Thyroid gland (tissue), 4 donors: ENCODE results near the gene KY. TPM values are rescaled to one million over a fixed set of nuclear protein-coding genes. Genes with fewer than 3 reads are reported as not detected.
"Not testable (repeated sequence)": the region's sequence is repeated elsewhere in the genome, so short reads cannot be mapped to it uniquely, and the experiment has no call there.

Experiments used
- DNase-seq, 2 donors: peaks; one replicate each; pipeline ENCODE4 v3.0.0-alpha.2; 2019
- H3K27ac ChIP-seq, 3 donors: fragments of 200-600 bp; sonication (generic); 1 replicate in 2 of 3; 2 replicates in 1 of 3; pipeline ENCODE4 v1.5.1; 2016 to 2019; ENCODE audit warnings: mild to moderate bottlenecking in 1 of 3, moderate library complexity in 1 of 3
- H3K27me3 ChIP-seq: fragments of 200-600 bp; sonication (generic); one replicate; pipeline ENCODE4 v1.5.1; 2019
- H3K36me3 ChIP-seq, 2 donors: fragments of 200-600 bp; sonication (generic); one replicate each; pipeline ENCODE4 v1.5.1; 2016 to 2019
- H3K4me1 ChIP-seq, 2 donors: fragments of 200-600 bp; sonication (generic); one replicate each; pipeline ENCODE4 v1.5.1; 2017 to 2019
- H3K4me3 ChIP-seq, 3 donors: fragments of 200-600 bp; sonication (generic); replicated peaks in 1 of 3; 1 replicate in 2 of 3; 2 replicates in 1 of 3; pipeline ENCODE4 v1.5.1; 2016; ENCODE audit warnings: mild to moderate bottlenecking in 1 of 3
- H3K9me3 ChIP-seq: fragments of 200-600 bp; sonication (generic); one replicate; pipeline ENCODE4 v1.5.1; 2017
- CTCF ChIP-seq, 6 experiments: fragments of 200-600 bp in 3 of 6; fragments of 450-650 bp in 3 of 6; sonication (generic) in 3 of 6; IDR thresholded peaks; one replicate each; pipeline ENCODE4 v1.5.1; 2016 to 2019; ENCODE audit warnings: antibody characterized with exemption in 6 of 6, mild to moderate bottlenecking in 2 of 6, inconsistent platforms in 1 of 6, moderate library complexity in 1 of 6
- POLR2A ChIP-seq, 2 donors: fragments of 450-650 bp; IDR thresholded peaks; one replicate each; pipeline ENCODE4 v1.6.1; 2017; ENCODE audit warnings: antibody characterized with exemption in 2 of 2, mild to moderate bottlenecking in 2 of 2, moderate library complexity in 1 of 2
- WGBS, 2 donors: methylation state at CpG; one replicate each; pipeline ENCODE4 v1.1.5; 2017; 5-methylcytosine and 5-hydroxymethylcytosine counted together
- intact Hi-C: fragments of 100-400 bp; cut with DNase I; formaldehyde crosslinking; loops from one replicate; pipeline ENCODE4 v1.15.1; 2023
- total RNA-seq, 4 donors: library from RNA; depleted of rRNA; stranded (reverse); fragments of >200 nt; gene quantifications; one replicate each; pipeline ENCODE4 v1.2.3, GENCODE V29; 2016

Gene KY
- total RNA-seq, 4 donors from 2014 or later = 3.2 to 10.2 (median 7.2) TPM

- H3K4me3 ChIP-seq = no peak overlapping the region
- TF ChIP-seq CTCF (IDR thresholded peaks at IDR 0.05) (no peak), POLR2A (IDR thresholded peaks at IDR 0.05) (no peak)
- 77 to 79% methylated on average over 6 of the region's 6 CpGs for WGBS, 2 donors
- no peaks in the 10 kb centered on the region for H3K36me3 ChIP-seq
- no peak for DNase-seq
- H3K27ac ChIP-seq = no peak overlapping the region
- intact Hi-C loops = no loop called here
- H3K4me1 ChIP-seq = no peaks in the 10 kb centered on the region
- no peaks in the 10 kb centered on the region for H3K27me3 ChIP-seq
- H3K9me3 ChIP-seq = no peaks in the 10 kb centered on the region
Observed at GRCh38 chr3:134576426-134576825, 74.4 kb downstream of the KY start.

- H3K27me3 ChIP-seq, H3K4me3 ChIP-seq, H3K27ac ChIP-seq, DNase-seq, H3K36me3 ChIP-seq, H3K9me3 ChIP-seq, intact Hi-C loops: not testable (repeated sequence)
- peaks cover 12% of the 10 kb centered on the region in 2 donors for H3K4me1 ChIP-seq
- WGBS, 2 donors = 95 to 97% methylated on average over 2 of the region's 2 CpGs
Observed at GRCh38 chr3:134569899-134570298, 80.9 kb downstream of the KY start.

GRCh38 chr3:134568790-134569189 lies 82.0 kb downstream of the KY start:
- no peaks in the 10 kb centered on the region for H3K9me3 ChIP-seq
- H3K27me3 ChIP-seq = no peaks in the 10 kb centered on the region
- WGBS, 2 donors = 76 to 85% methylated on average over 6 of the region's 6 CpGs
- no peak overlapping the region for H3K27ac ChIP-seq
- no peak for DNase-seq
- TF ChIP-seq POLR2A (IDR thresholded peaks at IDR 0.05) (no peak), CTCF (IDR thresholded peaks at IDR 0.05) (no peak)
- H3K4me1 ChIP-seq = peaks cover 12% of the 10 kb centered on the region in 2 donors
- intact Hi-C loops = no loop called here
- H3K36me3 ChIP-seq = no peaks in the 10 kb centered on the region
- H3K4me3 ChIP-seq = no peak overlapping the region

- Histone ChIP-seq H3K27ac (peak overlapping the region in 2 of 3 donors; percentile 26 to 35), H3K27me3 (no peaks in the 10 kb centered on the region), H3K4me3 (no peak overlapping the region), H3K4me1 (peaks cover 12% of the 10 kb centered on the region in 2 donors), H3K36me3 (no peaks in the 10 kb centered on the region), H3K9me3 (no peaks in the 10 kb centered on the region)
- DNase-seq = peak; percentile 53 to 73
- 13 to 40% methylated on average over 3 to 4 of the region's 4 CpGs for WGBS, 2 donors
- no peak for TF ChIP-seq CTCF (IDR thresholded peaks at IDR 0.05)
- TF ChIP-seq POLR2A (IDR thresholded peaks at IDR 0.05) = no peak
- intact Hi-C loops = no loop called here
Observed at GRCh38 chr3:134567605-134568004, 83.2 kb downstream of the KY start.

GRCh38 chr3:134564991-134565390 lies 85.8 kb downstream of the KY start:
- DNase-seq = no peak
- intact Hi-C loops = no loop called here
- Histone ChIP-seq H3K4me3 (no peak overlapping the region), H3K27me3 (no peaks in the 10 kb centered on the region), H3K27ac (no peak overlapping the region), H3K4me1 (peaks cover 12% of the 10 kb centered on the region in 2 donors), H3K36me3 (peaks cover 0 to 5% of the 10 kb centered on the region in 2 donors), H3K9me3 (no peaks in the 10 kb centered on the region)
- TF ChIP-seq POLR2A (IDR thresholded peaks at IDR 0.05) (no peak), CTCF (IDR thresholded peaks at IDR 0.05) (no peak)
- WGBS, 2 donors = 87 to 98% methylated on average over 2 of the region's 2 CpGs

- DNase-seq = no peak
- Histone ChIP-seq H3K4me1 (peaks cover 12% of the 10 kb centered on the region in 2 donors), H3K27me3 (no peaks in the 10 kb centered on the region), H3K9me3 (no peaks in the 10 kb centered on the region), H3K27ac (no peak overlapping the region), H3K36me3 (peaks cover 0 to 5% of the 10 kb centered on the region in 2 donors), H3K4me3 (no peak overlapping the region)
- intact Hi-C loops = no loop called here
- WGBS, 2 donors = 96% methylated on average over 6 of the region's 6 CpGs
- no peak for TF ChIP-seq POLR2A (IDR thresholded peaks at IDR 0.05)
- TF ChIP-seq CTCF (IDR thresholded peaks at IDR 0.05) = no peak
Observed at GRCh38 chr3:134563601-134564000, 87.2 kb downstream of the KY start.
